HEK293 (cell line): ENCODE results near the gene NEMP2.

Experiments
- CTCF ChIA-PET: fragments of 350-600 bp; formaldehyde crosslinking; extraction: SDS; loops from one replicate; lab custom pipeline; 2021; ENCODE audit warnings: antibody characterized with exemption; lab: Yijun Ruan, JAX
- POLR2A ChIA-PET: fragments of 300-600 bp; formaldehyde crosslinking; extraction: SDS; loops from one replicate; lab custom pipeline; 2020; ENCODE audit warnings: antibody characterized with exemption, inconsistent platforms; lab: Yijun Ruan, JAX
- H3K27ac ChIP-seq: fragments of 200-500 bp; sonication (Bioruptor generic); 2 replicates; pipeline ENCODE4 v1.5.1; 2014; ENCODE audit warnings: low read depth, low read length, control low read depth, inconsistent platforms; ENCODE audit errors: extremely low read depth
- H3K36me3 ChIP-seq, 2 experiments: fragments of 200-500 bp in 1 of 2; sonication (Bioruptor generic) in 1 of 2; 1 replicate in 1 of 2; 2 replicates in 1 of 2; pipeline ENCODE4 v1.5.1; 2014 to 2017; ENCODE audit warnings: inconsistent platforms in 2 of 2, low read length in 2 of 2; ENCODE audit not compliant: control insufficient read depth in 2 of 2, insufficient read depth in 1 of 2
- H3K4me1 ChIP-seq: fragments of 200-500 bp; sonication (Bioruptor generic); 2 replicates; pipeline ENCODE4 v1.5.1; 2014; ENCODE audit warnings: mild to moderate bottlenecking, low read length, inconsistent platforms; ENCODE audit not compliant: control insufficient read depth, insufficient read depth
- H3K4me3 ChIP-seq: 2 replicates; pipeline ENCODE4 v1.5.1; 2011; ENCODE audit warnings: low read depth, mild to moderate bottlenecking, control low read depth, low read length, moderate library complexity
- H3K9me3 ChIP-seq: fragments of 200-500 bp; sonication (Bioruptor generic); 2 replicates; pipeline ENCODE4 v1.5.1; 2014; ENCODE audit warnings: low read depth, low read length, inconsistent platforms; ENCODE audit not compliant: control insufficient read depth, insufficient read depth
- FEZF1 ChIP-seq: fragments of 450-650 bp; formaldehyde crosslinking; IDR thresholded peaks from 2 replicates; pipeline ENCODE4 v1.5.1; 2016; ENCODE audit warnings: missing biosample characterization, missing genetic modification characterization
- GLIS2 ChIP-seq: fragments of 450-650 bp; formaldehyde crosslinking; IDR thresholded peaks from 2 replicates; pipeline ENCODE4 v1.5.1; 2016; ENCODE audit warnings: missing biosample characterization, missing genetic modification characterization
- OVOL3 ChIP-seq: fragments of 450-650 bp; formaldehyde crosslinking; IDR thresholded peaks from 2 replicates; pipeline ENCODE4 v1.5.1; 2016; ENCODE audit warnings: missing biosample characterization, missing genetic modification characterization
- ZBTB1 ChIP-seq: fragments of 450-650 bp; formaldehyde crosslinking; IDR thresholded peaks from 2 replicates; pipeline ENCODE4 v1.5.1; 2016; ENCODE audit warnings: missing biosample characterization, missing genetic modification characterization
- ZBTB17 ChIP-seq: fragments of 450-650 bp; formaldehyde crosslinking; IDR thresholded peaks from 2 replicates; pipeline ENCODE4 v1.5.1; 2016; ENCODE audit warnings: missing biosample characterization, missing genetic modification characterization
- ZNF10 ChIP-seq: fragments of 450-650 bp; formaldehyde crosslinking; IDR thresholded peaks from 2 replicates; pipeline ENCODE4 v1.5.1; 2017; ENCODE audit warnings: missing biosample characterization, missing genetic modification characterization
- ZNF114 ChIP-seq: fragments of 450-650 bp; formaldehyde crosslinking; IDR thresholded peaks from 2 replicates; pipeline ENCODE4 v1.5.0; 2017; ENCODE audit warnings: missing biosample characterization, missing genetic modification characterization
- ZNF121 ChIP-seq: fragments of 450-650 bp; formaldehyde crosslinking; IDR thresholded peaks from 2 replicates; pipeline ENCODE4 v1.5.1; 2016; ENCODE audit warnings: missing biosample characterization, missing genetic modification characterization
- ZNF16 ChIP-seq: fragments of 450-650 bp; formaldehyde crosslinking; IDR thresholded peaks from 2 replicates; pipeline ENCODE4 v1.5.1; 2016; ENCODE audit warnings: low read depth, missing biosample characterization, missing genetic modification characterization
- ZNF174 ChIP-seq: fragments of 450-650 bp; formaldehyde crosslinking; IDR thresholded peaks from 2 replicates; pipeline ENCODE4 v1.5.0; 2017; ENCODE audit warnings: missing biosample characterization, mild to moderate bottlenecking, missing genetic modification characterization
- ZNF175 ChIP-seq: fragments of 450-650 bp; formaldehyde crosslinking; IDR thresholded peaks from 2 replicates; pipeline ENCODE4 v1.5.1; 2016; ENCODE audit warnings: missing biosample characterization, missing genetic modification characterization
- ZNF302 ChIP-seq: fragments of 450-650 bp; formaldehyde crosslinking; IDR thresholded peaks from 2 replicates; pipeline ENCODE4 v1.5.1; 2016; ENCODE audit warnings: missing biosample characterization, missing genetic modification characterization, low read depth
- ZNF350 ChIP-seq: fragments of 450-650 bp; formaldehyde crosslinking; IDR thresholded peaks from 2 replicates; pipeline ENCODE4 v1.5.0; 2017; ENCODE audit warnings: missing biosample characterization, mild to moderate bottlenecking, missing genetic modification characterization
- ZNF501 ChIP-seq: fragments of 450-650 bp; formaldehyde crosslinking; IDR thresholded peaks from 2 replicates; pipeline ENCODE4 v1.5.1; 2016; ENCODE audit warnings: missing biosample characterization, missing genetic modification characterization
- ZNF510 ChIP-seq: fragments of 450-650 bp; formaldehyde crosslinking; IDR thresholded peaks from 2 replicates; pipeline ENCODE4 v1.5.1; 2018; ENCODE audit warnings: mild to moderate bottlenecking, missing genetic modification characterization, missing biosample characterization; ENCODE audit not compliant: insufficient replicate concordance
- ZNF561 ChIP-seq: fragments of 450-650 bp; IDR thresholded peaks from 2 replicates; pipeline ENCODE4 v1.5.1; 2018; ENCODE audit warnings: missing biosample characterization, missing genetic modification characterization, borderline replicate concordance
- ZNF600 ChIP-seq: fragments of 450-650 bp; formaldehyde crosslinking; IDR thresholded peaks from 2 replicates; pipeline ENCODE4 v1.5.1; 2016; ENCODE audit warnings: missing biosample characterization, missing genetic modification characterization
- ZNF624 ChIP-seq: fragments of 450-650 bp; formaldehyde crosslinking; IDR thresholded peaks from 2 replicates; pipeline ENCODE4 v1.5.1; 2017; ENCODE audit warnings: missing biosample characterization, missing genetic modification characterization
- ZNF660 ChIP-seq: fragments of 450-650 bp; IDR thresholded peaks from 2 replicates; pipeline ENCODE4 v1.5.1; 2018; ENCODE audit warnings: missing biosample characterization, mild to moderate bottlenecking, missing genetic modification characterization
- ZNF768 ChIP-seq: fragments of 450-650 bp; formaldehyde crosslinking; IDR thresholded peaks from 2 replicates; pipeline ENCODE4 v1.5.1; 2018; ENCODE audit warnings: missing biosample characterization, mild to moderate bottlenecking, missing genetic modification characterization
- ZSCAN30 ChIP-seq: fragments of 450-650 bp; IDR thresholded peaks from 2 replicates; pipeline ENCODE4 v1.5.1; 2018; ENCODE audit warnings: missing biosample characterization, mild to moderate bottlenecking, missing genetic modification characterization, moderate library complexity
- TF ChIP-seq, protein P1 (sequence below): fragments of 450-650 bp; formaldehyde crosslinking; conservative IDR thresholded peaks from 2 replicates; pipeline ENCODE4 v1.5.1; 2016; ENCODE audit warnings: low read depth, missing biosample characterization, missing genetic modification characterization
- TF ChIP-seq, protein P2 (sequence below): fragments of 450-650 bp; formaldehyde crosslinking; IDR thresholded peaks from 2 replicates; pipeline ENCODE4 v1.5.1; 2016; ENCODE audit warnings: missing biosample characterization, missing genetic modification characterization

Gene NEMP2

DNA sequence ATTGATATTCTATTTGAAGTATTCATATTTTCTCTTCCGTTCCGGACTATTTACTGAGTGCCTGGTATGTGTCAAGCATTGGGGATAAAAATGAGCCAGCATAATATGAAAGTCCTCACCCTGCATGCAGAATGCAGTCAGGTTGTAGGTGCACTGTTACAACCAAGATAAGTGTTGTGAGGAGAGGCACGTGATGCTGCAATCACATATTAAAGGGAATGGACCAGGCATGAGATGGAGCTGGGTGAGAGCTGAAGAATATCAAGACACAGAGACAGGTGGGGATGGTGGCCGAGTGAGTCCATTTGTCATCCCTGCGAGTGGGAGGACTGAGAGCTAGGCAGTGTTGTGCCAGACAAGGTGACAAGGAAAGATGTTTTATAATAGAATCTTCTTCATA lies 74.0 kb downstream of the NEMP2 start:
- TF ChIP-seq, protein P1, sequence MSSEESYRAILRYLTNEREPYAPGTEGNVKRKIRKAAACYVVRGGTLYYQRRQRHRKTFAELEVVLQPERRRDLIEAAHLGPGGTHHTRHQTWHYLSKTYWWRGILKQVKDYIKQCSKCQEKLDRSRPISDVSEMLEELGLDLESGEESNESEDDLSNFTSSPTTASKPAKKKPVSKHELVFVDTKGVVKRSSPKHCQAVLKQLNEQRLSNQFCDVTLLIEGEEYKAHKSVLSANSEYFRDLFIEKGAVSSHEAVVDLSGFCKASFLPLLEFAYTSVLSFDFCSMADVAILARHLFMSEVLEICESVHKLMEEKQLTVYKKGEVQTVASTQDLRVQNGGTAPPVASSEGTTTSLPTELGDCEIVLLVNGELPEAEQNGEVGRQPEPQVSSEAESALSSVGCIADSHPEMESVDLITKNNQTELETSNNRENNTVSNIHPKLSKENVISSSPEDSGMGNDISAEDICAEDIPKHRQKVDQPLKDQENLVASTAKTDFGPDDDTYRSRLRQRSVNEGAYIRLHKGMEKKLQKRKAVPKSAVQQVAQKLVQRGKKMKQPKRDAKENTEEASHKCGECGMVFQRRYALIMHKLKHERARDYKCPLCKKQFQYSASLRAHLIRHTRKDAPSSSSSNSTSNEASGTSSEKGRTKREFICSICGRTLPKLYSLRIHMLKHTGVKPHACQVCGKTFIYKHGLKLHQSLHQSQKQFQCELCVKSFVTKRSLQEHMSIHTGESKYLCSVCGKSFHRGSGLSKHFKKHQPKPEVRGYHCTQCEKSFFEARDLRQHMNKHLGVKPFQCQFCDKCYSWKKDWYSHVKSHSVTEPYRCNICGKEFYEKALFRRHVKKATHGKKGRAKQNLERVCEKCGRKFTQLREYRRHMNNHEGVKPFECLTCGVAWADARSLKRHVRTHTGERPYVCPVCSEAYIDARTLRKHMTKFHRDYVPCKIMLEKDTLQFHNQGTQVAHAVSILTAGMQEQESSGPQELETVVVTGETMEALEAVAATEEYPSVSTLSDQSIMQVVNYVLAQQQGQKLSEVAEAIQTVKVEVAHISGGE (tag by site-specific recombination): no peak
- TF ChIP-seq ZNF501 (tag by site-specific recombination) (no peak), ZSCAN30 (tag by site-specific recombination) (no peak), ZNF510 (tag by site-specific recombination) (no peak), ZNF302 (tag by site-specific recombination) (no peak), OVOL3 (no peak), ZNF350 (tag by site-specific recombination) (no peak), ZNF16 (tag by site-specific recombination) (no peak), ZNF175 (no peak)
- TF ChIP-seq, protein P2, sequence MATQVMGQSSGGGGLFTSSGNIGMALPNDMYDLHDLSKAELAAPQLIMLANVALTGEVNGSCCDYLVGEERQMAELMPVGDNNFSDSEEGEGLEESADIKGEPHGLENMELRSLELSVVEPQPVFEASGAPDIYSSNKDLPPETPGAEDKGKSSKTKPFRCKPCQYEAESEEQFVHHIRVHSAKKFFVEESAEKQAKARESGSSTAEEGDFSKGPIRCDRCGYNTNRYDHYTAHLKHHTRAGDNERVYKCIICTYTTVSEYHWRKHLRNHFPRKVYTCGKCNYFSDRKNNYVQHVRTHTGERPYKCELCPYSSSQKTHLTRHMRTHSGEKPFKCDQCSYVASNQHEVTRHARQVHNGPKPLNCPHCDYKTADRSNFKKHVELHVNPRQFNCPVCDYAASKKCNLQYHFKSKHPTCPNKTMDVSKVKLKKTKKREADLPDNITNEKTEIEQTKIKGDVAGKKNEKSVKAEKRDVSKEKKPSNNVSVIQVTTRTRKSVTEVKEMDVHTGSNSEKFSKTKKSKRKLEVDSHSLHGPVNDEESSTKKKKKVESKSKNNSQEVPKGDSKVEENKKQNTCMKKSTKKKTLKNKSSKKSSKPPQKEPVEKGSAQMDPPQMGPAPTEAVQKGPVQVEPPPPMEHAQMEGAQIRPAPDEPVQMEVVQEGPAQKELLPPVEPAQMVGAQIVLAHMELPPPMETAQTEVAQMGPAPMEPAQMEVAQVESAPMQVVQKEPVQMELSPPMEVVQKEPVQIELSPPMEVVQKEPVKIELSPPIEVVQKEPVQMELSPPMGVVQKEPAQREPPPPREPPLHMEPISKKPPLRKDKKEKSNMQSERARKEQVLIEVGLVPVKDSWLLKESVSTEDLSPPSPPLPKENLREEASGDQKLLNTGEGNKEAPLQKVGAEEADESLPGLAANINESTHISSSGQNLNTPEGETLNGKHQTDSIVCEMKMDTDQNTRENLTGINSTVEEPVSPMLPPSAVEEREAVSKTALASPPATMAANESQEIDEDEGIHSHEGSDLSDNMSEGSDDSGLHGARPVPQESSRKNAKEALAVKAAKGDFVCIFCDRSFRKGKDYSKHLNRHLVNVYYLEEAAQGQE (tag by site-specific recombination): no peak

DNA sequence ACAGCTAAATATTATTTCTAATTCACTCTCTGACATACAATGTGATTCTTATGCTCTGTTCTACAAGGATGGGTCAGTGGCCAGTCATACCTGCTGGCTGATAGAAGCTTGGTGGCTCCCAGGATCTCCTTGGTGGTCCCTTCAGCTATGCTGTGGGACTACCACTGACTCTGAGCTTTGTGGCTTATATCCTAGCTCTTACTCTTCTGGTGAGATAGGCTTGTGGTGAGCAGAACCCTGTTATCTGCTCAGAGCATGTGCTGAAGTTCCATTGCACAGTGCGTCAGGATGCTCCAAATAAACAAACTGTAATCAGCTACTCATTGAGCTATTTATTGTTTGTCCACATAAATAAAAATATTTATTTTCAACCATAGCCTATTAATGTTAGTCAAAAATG lies 74.6 kb downstream of the NEMP2 start:
- CTCF ChIA-PET: interaction anchor here (1.5 kb wide), 1 partner anchor 46 kb away, joined by 5 read pairs; no protein-coding TSS in a partner anchor
- Histone ChIP-seq H3K9me3 (no peaks in the 10 kb centered on the region), H3K4me1 (peaks cover 1% of the 10 kb centered on the region; the same call in 1 of the 2 replicates), H3K36me3 (no peaks in the 10 kb centered on the region), H3K27ac (no peak overlapping the region), H3K4me3 (no peak overlapping the region)
- TF ChIP-seq ZNF600 (tag by site-specific recombination) (no peak), GLIS2 (tag by site-specific recombination) (no peak), ZNF660 (tag by site-specific recombination) (no peak), ZNF174 (no peak), ZNF561 (tag by site-specific recombination) (no peak), ZNF121 (tag by site-specific recombination) (no peak), ZBTB17 (tag by site-specific recombination) (no peak), ZNF768 (tag by site-specific recombination) (no peak), ZNF10 (tag by site-specific recombination) (no peak), ZNF624 (tag by site-specific recombination) (no peak), ZNF114 (tag by site-specific recombination) (no peak), ZBTB1 (no peak), FEZF1 (no peak)
- TF ChIP-seq, protein P2 (tag by site-specific recombination): no peak
- POLR2A ChIA-PET: interaction anchor here (0.6 kb wide), 1 partner anchor 361 kb away, joined by 3 read pairs; no protein-coding TSS in a partner anchor

More for the DNA sequence above, 74.0 kb downstream of the NEMP2 start:
- no peak overlapping the region for H3K4me3 ChIP-seq
- H3K9me3 ChIP-seq: no peaks in the 10 kb centered on the region
- H3K27ac ChIP-seq: no peak overlapping the region
- CTCF ChIA-PET: interaction anchor here (1.5 kb wide), 1 partner anchor 47 kb away, joined by 5 read pairs; no protein-coding TSS in a partner anchor
- H3K4me1 ChIP-seq: peaks cover 5% of the 10 kb centered on the region; the same call in 1 of the 2 replicates
- POLR2A ChIA-PET: no interaction called here
- H3K36me3 ChIP-seq: no peaks in the 10 kb centered on the region
